BE2C (cell line): Measurements from ENCODE around the gene SLC35D2.

Experiments
- DNase-seq: peaks from one replicate; pipeline ENCODE4 v3.0.0-alpha.2; 2020
- H3K27me3 ChIP-seq: fragments of 250-450 bp; sonication (Bioruptor Pico); 2 replicates; pipeline ENCODE4 v1.5.1; 2020; ENCODE audit warnings: mild to moderate bottlenecking
- H3K36me3 ChIP-seq: fragments of 250-450 bp; sonication (Bioruptor Pico); 2 replicates; pipeline ENCODE4 v1.5.1; 2020; ENCODE audit warnings: mild to moderate bottlenecking
- H3K4me1 ChIP-seq: fragments of 250-450 bp; sonication (Bioruptor Pico); 2 replicates; pipeline ENCODE4 v1.5.1; 2020
- H3K4me3 ChIP-seq: 2 replicates; pipeline ENCODE4 v1.5.1; 2011; ENCODE audit warnings: low read depth, low read length
- H3K9me3 ChIP-seq: fragments of 250-450 bp; sonication (Bioruptor Pico); 2 replicates; pipeline ENCODE4 v1.5.1; 2020
- CTCF ChIP-seq: IDR thresholded peaks from 2 replicates; pipeline ENCODE4 v1.5.1; 2012; ENCODE audit warnings: mild to moderate bottlenecking, low read depth, low read length

The SLC35D2 gene

GRCh38 chr9:96408409-96409280 lies 25.1 kb upstream of the SLC35D2 start:
- Histone ChIP-seq H3K9me3 (no peaks in the 10 kb centered on the region), H3K4me1 (no peaks in the 10 kb centered on the region)
- TF ChIP-seq CTCF, result no peak

DNA sequence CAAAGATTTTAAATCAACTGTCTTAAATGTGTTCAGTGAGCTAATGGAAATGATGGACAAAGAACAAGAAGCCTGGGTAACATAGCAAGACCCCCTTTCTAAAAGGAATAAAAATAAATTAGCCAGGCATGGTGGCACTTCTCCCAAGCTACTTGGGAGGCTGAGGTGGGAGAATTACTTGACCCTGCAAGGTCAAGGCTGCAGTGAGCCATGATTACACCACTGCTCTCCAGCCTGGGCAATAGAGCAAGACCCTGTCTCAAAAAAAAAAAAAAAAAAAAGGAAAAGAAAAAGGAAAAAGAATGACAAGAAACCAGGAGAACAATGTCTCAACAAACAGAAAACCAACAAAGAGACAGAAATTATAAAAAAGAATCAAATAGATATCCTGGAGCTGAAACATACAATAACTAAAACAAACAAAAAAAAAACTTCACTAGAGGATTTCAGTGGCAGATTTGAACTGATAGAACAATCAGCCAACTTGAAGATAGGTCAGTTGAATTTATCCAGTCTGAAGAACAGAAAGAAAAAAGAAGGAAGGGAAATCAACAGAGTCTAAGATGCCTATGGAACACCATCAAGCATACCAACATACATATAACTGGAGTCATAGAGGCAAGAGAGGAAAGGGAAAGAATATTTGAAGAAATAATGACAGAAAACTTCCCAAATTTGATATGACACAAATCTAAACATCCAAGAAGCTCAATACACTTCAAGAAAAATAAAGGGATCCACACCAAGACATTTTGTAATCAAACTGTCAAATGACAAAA lies 16.8 kb upstream of the SLC35D2 start:
- no peaks in the 10 kb centered on the region for H3K27me3 ChIP-seq
- no peaks in the 10 kb centered on the region for H3K4me1 ChIP-seq
- H3K9me3 ChIP-seq, result no peaks in the 10 kb centered on the region
- TF ChIP-seq CTCF, result no peak
- DNase-seq, result no peak
- H3K36me3 ChIP-seq, result peaks cover 15% of the 10 kb centered on the region
- no peak overlapping the region for H3K4me3 ChIP-seq

More at GRCh38 chr9:96408409-96409280, 25.1 kb upstream of the SLC35D2 start:
- DNase-seq, result no peak
- H3K27me3 ChIP-seq, result no peaks in the 10 kb centered on the region
- peaks cover 33% of the 10 kb centered on the region for H3K36me3 ChIP-seq
- no peak overlapping the region for H3K4me3 ChIP-seq

- no peaks in the 10 kb centered on the region for H3K9me3 ChIP-seq
- H3K36me3 ChIP-seq, result peaks cover 17% of the 10 kb centered on the region
- H3K27me3 ChIP-seq, result no peaks in the 10 kb centered on the region
- H3K4me1 ChIP-seq, result no peaks in the 10 kb centered on the region
- H3K4me3 ChIP-seq, result no peak overlapping the region
- TF ChIP-seq CTCF, result no peak
- no peak for DNase-seq
Measured at GRCh38 chr9:96399325-96399633, 15.8 kb upstream of the SLC35D2 start.

- no peaks in the 10 kb centered on the region for H3K27me3 ChIP-seq
- H3K36me3 ChIP-seq, result peaks cover 22% of the 10 kb centered on the region
- H3K9me3 ChIP-seq, result no peaks in the 10 kb centered on the region
- DNase-seq, result no peak
- TF ChIP-seq CTCF, result no peak
- H3K4me1 ChIP-seq, result no peaks in the 10 kb centered on the region
- no peak overlapping the region for H3K4me3 ChIP-seq
Measured at GRCh38 chr9:96398582-96399324, 15.2 kb upstream of the SLC35D2 start.

DNA sequence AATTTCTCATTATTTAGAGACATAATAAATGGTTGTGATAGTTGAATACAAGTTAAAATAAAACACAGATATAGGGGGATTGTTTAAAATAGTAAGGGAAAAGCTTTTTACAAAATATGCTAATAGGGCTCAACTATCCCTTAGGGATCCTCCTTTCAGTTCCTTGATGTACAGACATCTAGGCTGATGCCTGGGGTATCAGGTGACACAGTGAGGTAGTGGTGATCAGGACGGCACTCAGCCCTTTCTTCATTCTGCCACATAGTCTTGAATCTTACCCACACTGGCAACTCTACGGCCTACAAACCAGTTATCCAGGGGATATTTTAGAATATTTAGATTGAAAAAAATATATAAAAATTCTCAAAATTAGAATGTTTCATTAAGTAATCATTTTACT lies 12.5 kb upstream of the SLC35D2 start:
- peaks cover 48% of the 10 kb centered on the region for H3K36me3 ChIP-seq
- H3K4me3 ChIP-seq, result no peak overlapping the region
- H3K9me3 ChIP-seq, result no peaks in the 10 kb centered on the region
- no peaks in the 10 kb centered on the region for H3K4me1 ChIP-seq
- no peaks in the 10 kb centered on the region for H3K27me3 ChIP-seq
- no peak for TF ChIP-seq CTCF
- no peak for DNase-seq
